Measurements from ENCODE around the gene EVL. TPM values are rescaled to one million over a fixed set of nuclear protein-coding genes. Genes with fewer than 3 reads are reported as not detected.

The EVL gene
- total and polyA plus RNA-seq, 2 of the 8 experiments (the other 6 are each of a cell fraction or from before 2014, with no cell fraction given): 30.7 to 64.6 TPM

GRCh38 chr14:100192250-100192671 lies 127.0 kb downstream of the EVL start (continued):
- TF ChIP-seq YY1 (IDR thresholded peaks at IDR 0.05; ENCODE audit: low read depth, low read length) (no peak), EP300 (IDR thresholded peaks at IDR 0.05; ENCODE audit: borderline replicate concordance in 1 of 2, low read depth in 2 of 2, low read length in 2 of 2) (no peak)

All from H1 (cell line).